Right cardiac atrium (tissue), 5 donors: Measurements from ENCODE around the gene ARHGAP32. TPM values are rescaled to one million over a fixed set of nuclear protein-coding genes. Genes with fewer than 3 reads are reported as not detected.

Experiments
- ATAC-seq, 2 donors: fragments of 200-7000 bp; cut with Tn5 transposase; one replicate each; pipeline versions ENCODE4 v1.8.0 to v1.9.1; 2020; ENCODE audit warnings: moderate library complexity in 2 of 2, mild to moderate bottlenecking in 1 of 2
- DNase-seq, 3 donors: peaks; one replicate each; pipeline ENCODE4 v3.0.0-alpha.2; 2020
- H3K27ac ChIP-seq: one replicate; pipeline ENCODE4 v1.5.1; 2013; ENCODE audit warnings: mild to moderate bottlenecking, low read length, control low read depth, moderate library complexity
- H3K27me3 ChIP-seq: one replicate; pipeline ENCODE4 v1.6.1; 2013; ENCODE audit not compliant: control insufficient read depth, insufficient read depth
- H3K4me1 ChIP-seq: one replicate; pipeline ENCODE4 v1.6.1; 2013; ENCODE audit warnings: low read length; ENCODE audit not compliant: control insufficient read depth, insufficient read depth
- H3K4me3 ChIP-seq: one replicate; pipeline ENCODE4 v1.5.1; 2013; ENCODE audit warnings: low read length, control low read depth
- H3K9me3 ChIP-seq: one replicate; pipeline ENCODE4 v1.6.1; 2013; ENCODE audit warnings: low read length; ENCODE audit not compliant: control insufficient read depth
- WGBS: extraction: QIAGEN DNeasy Blood & Tissue Kit; methylation state at CpG from one replicate; pipeline ENCODE4 v1.1.7; 2013; 5-methylcytosine and 5-hydroxymethylcytosine counted together
- intact Hi-C, 4 donors: fragments of 100-400 bp; cut with DNase I; formaldehyde crosslinking; loops; one replicate each; pipeline versions ENCODE4 v1.11.0 to v1.14.0; 2022 to 2023
- polyA plus RNA-seq: library from polyadenylated mRNA; stranded (reverse); fragments of 200-250 nt; gene quantifications from one replicate; pipeline ENCODE4 v1.2.3, GENCODE V29; 2013
- total RNA-seq, 4 donors: library from RNA; stranded (reverse); fragmentation: NEBNext Ultra II Directional; extraction: Animal tissue kit (Norgen Biotek cat#: 25700); gene quantifications; one replicate each; pipeline ENCODE4 v1.2.1, GENCODE V29; 2021
- donor health status: healthy with polysubstance abuse.
- donor health status: DM: no; HTN: yes; CAD: no.
- donor health status: DM: no; HTN: no; CAD: no.
- donor health status: DM: no; HTN: yes; CAD: no; lungs with severe emphysema.
- donor health status: DM: yes; HTN: yes; CAD: no.

ARHGAP32 gene
- total and polyA plus RNA-seq, 5 donors = 3.5 to 13.0 (median 9.8) TPM

- Histone ChIP-seq H3K9me3 (no peaks in the 10 kb centered on the region), H3K27ac (no peak overlapping the region), H3K4me1 (no peaks in the 10 kb centered on the region), H3K27me3 (no peaks in the 10 kb centered on the region), H3K4me3 (no peak overlapping the region)
- ATAC-seq (no peak), DNase-seq (no peak)
- 63% methylated on average over 1 of the region's 1 CpG for WGBS
- intact Hi-C loops = no loop called here
Observed at GRCh38 chr11:129109701-129110100, 82.4 kb downstream of the ARHGAP32 start.

GRCh38 chr11:129106788-129107187, 85.3 kb downstream of the ARHGAP32 start:
- intact Hi-C loops = no loop called here
- Histone ChIP-seq H3K4me3 (no peak overlapping the region), H3K4me1 (no peaks in the 10 kb centered on the region), H3K27me3 (no peaks in the 10 kb centered on the region), H3K9me3 (no peaks in the 10 kb centered on the region), H3K27ac (no peak overlapping the region)
- DNase-seq = no peak
- WGBS = 96% methylated on average over 1 of the region's 1 CpG
- no peak for ATAC-seq

GRCh38 chr11:129102756-129103155, 89.4 kb downstream of the ARHGAP32 start:
- DNase-seq (no peak), ATAC-seq (no peak)
- WGBS = 96% methylated on average over 1 of the region's 1 CpG
- H3K27me3 ChIP-seq = no peaks in the 10 kb centered on the region
- no peaks in the 10 kb centered on the region for H3K9me3 ChIP-seq
- intact Hi-C loops = no loop called here
- no peak overlapping the region for H3K27ac ChIP-seq
- no peak overlapping the region for H3K4me3 ChIP-seq
- H3K4me1 ChIP-seq = no peaks in the 10 kb centered on the region

- H3K4me3 ChIP-seq = no peak overlapping the region
- no peaks in the 10 kb centered on the region for H3K4me1 ChIP-seq
- no peaks in the 10 kb centered on the region for H3K9me3 ChIP-seq
- intact Hi-C loops = no loop called here
- H3K27me3 ChIP-seq = no peaks in the 10 kb centered on the region
- no peak for DNase-seq
- no peak for ATAC-seq
- H3K27ac ChIP-seq = no peak overlapping the region
Observed at GRCh38 chr11:129102225-129102624, 89.9 kb downstream of the ARHGAP32 start.

- Histone ChIP-seq H3K4me3 (no peak overlapping the region), H3K27ac (no peak overlapping the region), H3K27me3 (no peaks in the 10 kb centered on the region), H3K4me1 (no peaks in the 10 kb centered on the region), H3K9me3 (no peaks in the 10 kb centered on the region)
- intact Hi-C loops = no loop called here
- 90% methylated on average over 2 of the region's 2 CpGs for WGBS
- no peak for DNase-seq
- no peak for ATAC-seq
Observed at GRCh38 chr11:129093283-129093682, 98.8 kb downstream of the ARHGAP32 start.

- Histone ChIP-seq H3K4me1 (no peaks in the 10 kb centered on the region), H3K4me3 (no peak overlapping the region), H3K27ac (no peak overlapping the region), H3K9me3 (no peaks in the 10 kb centered on the region), H3K27me3 (no peaks in the 10 kb centered on the region)
- WGBS = 94% methylated on average over 1 of the region's 1 CpG
- ATAC-seq (no peak), DNase-seq (no peak)
- intact Hi-C loops = no loop called here
Observed at GRCh38 chr11:129090056-129090455, 102.1 kb downstream of the ARHGAP32 start.

GRCh38 chr11:129089279-129089678, 102.8 kb downstream of the ARHGAP32 start:
- no peak for ATAC-seq
- H3K27me3 ChIP-seq = no peaks in the 10 kb centered on the region
- H3K9me3 ChIP-seq = no peaks in the 10 kb centered on the region
- intact Hi-C loops = no loop called here
- no peak overlapping the region for H3K4me3 ChIP-seq
- H3K27ac ChIP-seq = no peak overlapping the region
- no peaks in the 10 kb centered on the region for H3K4me1 ChIP-seq
- no peak for DNase-seq
- WGBS = 92% methylated on average over 5 of the region's 5 CpGs

GRCh38 chr11:129086976-129087375, 105.1 kb downstream of the ARHGAP32 start:
- no peaks in the 10 kb centered on the region for H3K4me1 ChIP-seq
- no peak overlapping the region for H3K4me3 ChIP-seq
- WGBS = 87% methylated on average over 1 of the region's 1 CpG
- no peak for ATAC-seq
- no peak for DNase-seq
- no peaks in the 10 kb centered on the region for H3K9me3 ChIP-seq
- intact Hi-C loops = no loop called here
- no peaks in the 10 kb centered on the region for H3K27me3 ChIP-seq
- no peak overlapping the region for H3K27ac ChIP-seq

GRCh38 chr11:129077191-129077590, 114.9 kb downstream of the ARHGAP32 start:
- intact Hi-C loops = no loop called here
- no peak overlapping the region for H3K4me3 ChIP-seq
- H3K27me3 ChIP-seq = no peaks in the 10 kb centered on the region
- WGBS = 72% methylated on average over 5 of the region's 5 CpGs
- no peaks in the 10 kb centered on the region for H3K4me1 ChIP-seq
- no peak overlapping the region for H3K27ac ChIP-seq
- no peaks in the 10 kb centered on the region for H3K9me3 ChIP-seq
- ATAC-seq (no peak), DNase-seq (no peak)

- Histone ChIP-seq H3K9me3 (no peaks in the 10 kb centered on the region), H3K4me3 (no peak overlapping the region), H3K27me3 (no peaks in the 10 kb centered on the region), H3K27ac (no peak overlapping the region), H3K4me1 (no peaks in the 10 kb centered on the region)
- no peak for ATAC-seq
- DNase-seq = no peak
- 69% methylated on average over 7 of the region's 7 CpGs for WGBS
- intact Hi-C loops = no loop called here
Observed at GRCh38 chr11:129075757-129076156, 116.4 kb downstream of the ARHGAP32 start.

GRCh38 chr11:129067454-129067853, 124.7 kb downstream of the ARHGAP32 start:
- H3K27me3 ChIP-seq = no peaks in the 10 kb centered on the region
- 93% methylated on average over 2 of the region's 2 CpGs for WGBS
- intact Hi-C loops = no loop called here
- no peak overlapping the region for H3K4me3 ChIP-seq
- ATAC-seq (no peak), DNase-seq (no peak)
- no peaks in the 10 kb centered on the region for H3K4me1 ChIP-seq
- no peaks in the 10 kb centered on the region for H3K9me3 ChIP-seq
- no peak overlapping the region for H3K27ac ChIP-seq

GRCh38 chr11:129066229-129066628, 125.9 kb downstream of the ARHGAP32 start:
- Histone ChIP-seq H3K9me3 (no peaks in the 10 kb centered on the region), H3K27ac (no peak overlapping the region), H3K4me1 (no peaks in the 10 kb centered on the region), H3K27me3 (no peaks in the 10 kb centered on the region), H3K4me3 (no peak overlapping the region)
- no peak for ATAC-seq
- intact Hi-C loops = no loop called here
- DNase-seq = no peak
- WGBS = 88% methylated on average over 1 of the region's 1 CpG
